ENCODE measurements around the gene BMP7.

- TF ChIP-seq CTCF (IDR thresholded peaks at IDR 0.05) (no peak), EP300 (IDR thresholded peaks at IDR 0.05) (no peak), POLR2A (IDR thresholded peaks at IDR 0.05) (no peak), POLR2AphosphoS5 (IDR thresholded peaks at IDR 0.05) (no peak)
Observed at GRCh38 chr20:57180954-57181353, 85.5 kb downstream of the BMP7 start.
